Testis (tissue), 3 donors: ENCODE results near the gene CARD8. TPM values are rescaled to one million over a fixed set of nuclear protein-coding genes. Genes with fewer than 3 reads are reported as not detected.
A peak's percentile ranks its signal among the peaks of the same experiment; 100 is the strongest.

Experiments used
- DNase-seq: peaks from one replicate; pipeline ENCODE4 v3.0.0-alpha.2; 2019
- H3K27ac ChIP-seq, 2 donors: fragments of 200-600 bp; sonication (generic); one replicate each; pipeline ENCODE4 v1.5.1; 2019
- H3K27me3 ChIP-seq: fragments of 200-600 bp; sonication (generic); one replicate; pipeline ENCODE4 v1.5.1; 2019
- H3K36me3 ChIP-seq: fragments of 200-600 bp; sonication (generic); one replicate; pipeline ENCODE4 v1.5.1; 2017; ENCODE audit warnings: low read depth; ENCODE audit errors: missing control alignments
- H3K4me1 ChIP-seq: fragments of 200-600 bp; sonication (generic); one replicate; pipeline ENCODE4 v1.5.1; 2019
- H3K4me3 ChIP-seq, 2 donors: fragments of 200-600 bp; sonication (generic); one replicate each; pipeline ENCODE4 v1.5.1; 2017 to 2019
- H3K9me3 ChIP-seq: fragments of 200-600 bp; sonication (generic); one replicate; pipeline ENCODE4 v1.5.1; 2017
- CTCF ChIP-seq, 3 experiments: fragments of 450-650 bp in 2 of 3; fragments of 200-600 bp in 1 of 3; sonication (generic) in 1 of 3; IDR thresholded peaks; one replicate each; pipeline ENCODE4 v1.5.1; 2016 to 2019; ENCODE audit warnings: antibody characterized with exemption in 3 of 3, mild to moderate bottlenecking in 2 of 3, moderate library complexity in 1 of 3
- POLR2A ChIP-seq: fragments of 450-650 bp; IDR thresholded peaks from one replicate; pipeline ENCODE4 v1.6.1; 2017; ENCODE audit warnings: antibody characterized with exemption, mild to moderate bottlenecking, moderate library complexity
- WGBS, 2 donors: methylation state at CpG; one replicate each; pipeline ENCODE4 v1.1.5; 2018; 5-methylcytosine and 5-hydroxymethylcytosine counted together
- intact Hi-C: fragments of 100-400 bp; cut with DNase I; formaldehyde crosslinking; loops from one replicate; pipeline ENCODE4 v1.15.1; 2023; ENCODE audit warnings: low total_unique reads
- polyA plus RNA-seq: library from polyadenylated mRNA; stranded (reverse); fragments of 350-450 nt; fragmentation: Illumina TruSeq; extraction: RNeasy Lipid Tissue Mini Kit (QIAGEN cat#74804); gene quantifications from one replicate; pipeline ENCODE4 v1.2.3, GENCODE V29; 2014; ENCODE audit warnings: low read depth, low replicate concordance; ENCODE audit not compliant: insufficient read depth
- total RNA-seq, 2 donors: library from RNA; depleted of rRNA; stranded (reverse); fragments of >200 nt; gene quantifications; one replicate each; pipeline ENCODE4 v1.2.3, GENCODE V29; 2016

Gene CARD8
- total and polyA plus RNA-seq, 3 donors from 2014 or later = 45.4 to 68.4 (median 53.9) TPM

- H3K4me3 ChIP-seq = no peak overlapping the region
- no peaks in the 10 kb centered on the region for H3K36me3 ChIP-seq
- 70 to 84% methylated on average over 7 to 8 of the region's 8 CpGs for WGBS, 2 donors
- no peaks in the 10 kb centered on the region for H3K4me1 ChIP-seq
- TF ChIP-seq CTCF (IDR thresholded peaks at IDR 0.05) (no peak), POLR2A (no peak)
- no peak overlapping the region for H3K27ac ChIP-seq
- H3K9me3 ChIP-seq = no peaks in the 10 kb centered on the region
- no peaks in the 10 kb centered on the region for H3K27me3 ChIP-seq
- intact Hi-C loops = no loop called here
- no peak for DNase-seq
Observed at GRCh38 chr19:48186541-48186991, 69.1 kb downstream of the CARD8 start.

GRCh38 chr19:48186015-48186414, 69.7 kb downstream of the CARD8 start:
- no peak for TF ChIP-seq POLR2A
- no peak for TF ChIP-seq CTCF (IDR thresholded peaks at IDR 0.05)
- Histone ChIP-seq H3K9me3 (no peaks in the 10 kb centered on the region), H3K4me1 (no peaks in the 10 kb centered on the region), H3K36me3 (no peaks in the 10 kb centered on the region), H3K27me3 (no peaks in the 10 kb centered on the region), H3K27ac (no peak overlapping the region), H3K4me3 (no peak overlapping the region)
- WGBS, 2 donors = 90 to 97% methylated on average over 5 of the region's 5 CpGs
- intact Hi-C loops = no loop called here
- no peak for DNase-seq

GRCh38 chr19:48183356-48183755, 72.4 kb downstream of the CARD8 start:
- no peak overlapping the region for H3K27ac ChIP-seq
- 88 to 94% methylated on average over 9 of the region's 9 CpGs for WGBS, 2 donors
- TF ChIP-seq POLR2A (no peak), CTCF (IDR thresholded peaks at IDR 0.05) (no peak)
- H3K9me3 ChIP-seq = no peaks in the 10 kb centered on the region
- no peaks in the 10 kb centered on the region for H3K36me3 ChIP-seq
- H3K4me3 ChIP-seq = no peak overlapping the region
- DNase-seq = no peak
- no peaks in the 10 kb centered on the region for H3K27me3 ChIP-seq
- H3K4me1 ChIP-seq = no peaks in the 10 kb centered on the region
- intact Hi-C loops = no loop called here

- Histone ChIP-seq H3K27me3 (no peaks in the 10 kb centered on the region), H3K27ac (no peak overlapping the region), H3K36me3 (no peaks in the 10 kb centered on the region), H3K4me3 (peak overlapping the region in 1 of 2 donors; percentile 38), H3K9me3 (no peaks in the 10 kb centered on the region), H3K4me1 (no peaks in the 10 kb centered on the region)
- peak; percentile 20 for DNase-seq
- intact Hi-C loops = no loop called here
- no peak for TF ChIP-seq POLR2A
- TF ChIP-seq CTCF (IDR thresholded peaks at IDR 0.05) = no peak
- 58 to 81% methylated on average over 18 to 38 of the region's 38 CpGs for WGBS, 2 donors
Observed at GRCh38 chr19:48182434-48182833, 73.3 kb downstream of the CARD8 start.

GRCh38 chr19:48181505-48181904, 74.2 kb downstream of the CARD8 start:
- no peaks in the 10 kb centered on the region for H3K27me3 ChIP-seq
- WGBS, 2 donors = 93 to 96% methylated on average over 5 of the region's 5 CpGs
- no peaks in the 10 kb centered on the region for H3K4me1 ChIP-seq
- DNase-seq = no peak
- intact Hi-C loops = no loop called here
- H3K36me3 ChIP-seq = no peaks in the 10 kb centered on the region
- no peak for TF ChIP-seq CTCF (IDR thresholded peaks at IDR 0.05)
- no peak for TF ChIP-seq POLR2A
- no peaks in the 10 kb centered on the region for H3K9me3 ChIP-seq
- no peak overlapping the region for H3K27ac ChIP-seq
- H3K4me3 ChIP-seq = no peak overlapping the region
